Psoas muscle (tissue), 8 donors: ENCODE data around the gene BRIP1. TPM values are rescaled to one million over a fixed set of nuclear protein-coding genes. Genes with fewer than 3 reads are reported as not detected.

ENCODE experiments used
- ATAC-seq, 4 donors: fragments of 200-7000 bp; cut with Tn5 transposase; one replicate each; pipeline ENCODE4 v1.9.1; 2020; ENCODE audit warnings: moderate library complexity in 3 of 4, mild to moderate bottlenecking in 2 of 4
- DNase-seq, 2 donors: peaks; one replicate each; pipeline ENCODE4 v3.0.0-alpha.2; 2020
- H3K27ac ChIP-seq: fragments of 200-600 bp; one replicate; pipeline ENCODE4 v1.8.0; 2022
- H3K27me3 ChIP-seq, 3 donors: fragments of 200-600 bp in 1 of 3; one replicate each; pipeline versions ENCODE4 v1.6.1 to v1.8.0; 2013 to 2022; ENCODE audit warnings: low read length in 2 of 3, mild to moderate bottlenecking in 2 of 3, moderate library complexity in 1 of 3; ENCODE audit not compliant: insufficient read depth in 3 of 3
- H3K36me3 ChIP-seq, 2 donors: fragments of 200-600 bp in 1 of 2; one replicate each; pipeline versions ENCODE4 v1.6.1 to v1.8.0; 2013 to 2022; ENCODE audit warnings: low read depth in 1 of 2, mild to moderate bottlenecking in 1 of 2, moderate library complexity in 1 of 2; ENCODE audit not compliant: insufficient read depth in 1 of 2
- H3K4me1 ChIP-seq: fragments of 200-600 bp; one replicate; pipeline ENCODE4 v1.8.0; 2022
- H3K4me3 ChIP-seq: fragments of 200-600 bp; one replicate; pipeline ENCODE4 v1.8.0; 2022; ENCODE audit warnings: mild to moderate bottlenecking
- H3K9me3 ChIP-seq: fragments of 200-600 bp; one replicate; pipeline ENCODE4 v1.8.0; 2022
- WGBS, 3 donors: extraction: QIAGEN DNeasy Blood & Tissue Kit; methylation state at CpG; one replicate each; pipeline versions ENCODE4 v1.1.6 to v1.1.7; 2013; 5-methylcytosine and 5-hydroxymethylcytosine counted together
- intact Hi-C, 2 donors: fragments of 100-400 bp; cut with DNase I; formaldehyde crosslinking; loops; one replicate each; pipeline versions ENCODE4 v1.11.0 to v1.14.2; 2022
- polyA plus RNA-seq, 3 donors: library from polyadenylated mRNA; stranded (reverse); fragments of 200-250 nt; gene quantifications; one replicate each; pipeline ENCODE4 v1.2.3, GENCODE V29; 2013
- total RNA-seq, 4 donors: library from RNA; stranded (reverse); fragmentation: NEBNext Ultra II Directional in 2 of 4; extraction: Animal tissue kit (Norgen Biotek cat#: 25700) in 2 of 4; gene quantifications; one replicate each; pipeline versions ENCODE4 v1.2.1 to v1.2.4, GENCODE V29; 2021 to 2023
- TF ChIP-seq, protein P1 (sequence below): fragments of 200-600 bp; IDR thresholded peaks from one replicate; pipeline ENCODE4 v1.8.0; 2022; ENCODE audit warnings: antibody characterized with exemption
- donor health status: healthy with polysubstance abuse.
- donor health status: DM: no; HTN: no; CAD: no; lungs with moderate emphysema.
- donor health status: Bipolar disorder and iron deficiency.
- donor health status: healthy.
- donor health status: DM: yes; HTN: yes; CAD: no.
- donor health status: DM: no; HTN: no; CAD: no.
- donor health status: DM: no; HTN: no; CAD: no.
- donor health status: DM: yes; HTN: yes; CAD: no.

Gene BRIP1
- total and polyA plus RNA-seq, 7 donors: 0.03 to 0.40 (median 0.19) TPM; not detected in 1

DNA sequence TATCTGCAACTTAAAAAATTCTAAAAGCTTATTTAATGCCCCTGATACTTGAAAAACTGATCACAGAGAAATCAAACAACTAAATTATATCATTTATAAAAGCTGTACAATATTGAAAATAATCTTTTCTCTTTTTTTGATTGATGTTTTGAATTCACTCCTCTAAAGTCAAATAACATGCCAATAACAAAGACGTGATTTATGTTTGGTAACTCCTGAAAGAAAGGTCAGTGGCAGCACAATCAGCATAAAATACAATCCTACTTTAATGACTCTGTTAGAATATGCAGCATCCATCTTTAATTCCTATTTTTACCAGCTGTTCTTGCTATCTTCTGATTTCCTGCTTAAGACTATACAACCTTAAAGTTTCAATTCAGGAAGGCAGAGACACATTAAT is 221.6 kb downstream of the BRIP1 start:
- Histone ChIP-seq H3K27ac (no peak overlapping the region), H3K4me1 (no peaks in the 10 kb centered on the region), H3K4me3 (no peak overlapping the region), H3K9me3 (no peaks in the 10 kb centered on the region), H3K36me3 (no peaks in the 10 kb centered on the region), H3K27me3 (no peaks in the 10 kb centered on the region)
- TF ChIP-seq, protein P1, sequence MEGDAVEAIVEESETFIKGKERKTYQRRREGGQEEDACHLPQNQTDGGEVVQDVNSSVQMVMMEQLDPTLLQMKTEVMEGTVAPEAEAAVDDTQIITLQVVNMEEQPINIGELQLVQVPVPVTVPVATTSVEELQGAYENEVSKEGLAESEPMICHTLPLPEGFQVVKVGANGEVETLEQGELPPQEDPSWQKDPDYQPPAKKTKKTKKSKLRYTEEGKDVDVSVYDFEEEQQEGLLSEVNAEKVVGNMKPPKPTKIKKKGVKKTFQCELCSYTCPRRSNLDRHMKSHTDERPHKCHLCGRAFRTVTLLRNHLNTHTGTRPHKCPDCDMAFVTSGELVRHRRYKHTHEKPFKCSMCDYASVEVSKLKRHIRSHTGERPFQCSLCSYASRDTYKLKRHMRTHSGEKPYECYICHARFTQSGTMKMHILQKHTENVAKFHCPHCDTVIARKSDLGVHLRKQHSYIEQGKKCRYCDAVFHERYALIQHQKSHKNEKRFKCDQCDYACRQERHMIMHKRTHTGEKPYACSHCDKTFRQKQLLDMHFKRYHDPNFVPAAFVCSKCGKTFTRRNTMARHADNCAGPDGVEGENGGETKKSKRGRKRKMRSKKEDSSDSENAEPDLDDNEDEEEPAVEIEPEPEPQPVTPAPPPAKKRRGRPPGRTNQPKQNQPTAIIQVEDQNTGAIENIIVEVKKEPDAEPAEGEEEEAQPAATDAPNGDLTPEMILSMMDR: no peak
- DNase-seq: no peak
- ATAC-seq: no peak
- WGBS, 3 donors: 76 to 82% (median 77%) methylated on average over 1 of the region's 1 CpG
- intact Hi-C loops: no loop called here

DNA sequence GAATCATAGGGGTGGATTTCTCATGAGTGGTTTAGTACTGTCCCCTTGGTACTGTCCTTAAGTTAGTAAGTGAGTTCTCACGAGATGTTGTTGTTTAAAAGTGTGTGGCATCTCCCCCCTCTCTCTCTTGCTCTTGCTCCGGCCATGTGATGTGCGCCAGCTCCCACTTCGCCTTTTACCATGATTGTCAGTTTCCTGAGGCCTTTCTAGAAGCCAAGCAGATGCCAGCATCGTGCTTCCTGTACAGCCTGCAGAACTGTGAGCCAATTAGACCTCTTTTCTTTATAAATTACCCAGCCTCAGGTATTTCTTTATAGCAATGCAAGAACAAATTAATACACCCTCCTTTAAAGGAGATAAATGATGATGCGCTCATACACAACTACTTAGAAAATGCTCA is 222.2 kb downstream of the BRIP1 start:
- no peak for ATAC-seq
- whole genome bisulfite sequencing, 3 donors: 85 to 92% (median 89%) methylated on average over 6 of the region's 6 CpGs
- Histone ChIP-seq H3K4me3 (no peak overlapping the region), H3K27me3 (no peaks in the 10 kb centered on the region), H3K36me3 (no peaks in the 10 kb centered on the region), H3K27ac (no peak overlapping the region), H3K9me3 (no peaks in the 10 kb centered on the region), H3K4me1 (no peaks in the 10 kb centered on the region)
- intact Hi-C loops: no loop called here
- DNase-seq: no peak
- TF ChIP-seq, protein P1: no peak

DNA sequence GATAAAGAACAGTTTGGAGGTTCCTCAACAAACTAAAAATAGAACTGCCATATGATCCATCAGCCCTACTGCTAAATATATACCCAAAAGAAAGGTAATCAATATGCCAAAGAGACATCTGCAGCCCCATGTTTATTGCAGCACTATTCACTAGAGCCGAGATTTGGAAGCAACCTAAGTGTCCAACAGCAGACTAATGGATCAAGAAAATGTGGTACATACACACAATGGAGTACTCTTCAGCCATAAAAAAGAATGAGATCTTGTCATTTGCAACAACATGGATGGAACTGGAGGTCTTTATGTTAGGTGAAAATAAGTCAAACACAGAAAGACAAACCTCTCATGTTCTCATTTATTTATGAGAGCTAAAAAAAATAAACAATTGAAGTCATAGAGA is 223.5 kb downstream of the BRIP1 start:
- intact Hi-C loops: loop anchor here in 1 of 2 donors (10.0 kb wide), 1 partner anchor 195 kb away; no protein-coding TSS in a partner anchor
- WGBS, 3 donors: 85 to 90% (median 86%) methylated on average over 1 of the region's 1 CpG
- DNase-seq (no peak), ATAC-seq (no peak)
- Histone ChIP-seq H3K4me3 (no peak overlapping the region), H3K36me3 (no peaks in the 10 kb centered on the region), H3K9me3 (peaks cover 4% of the 10 kb centered on the region), H3K4me1 (no peaks in the 10 kb centered on the region), H3K27ac (no peak overlapping the region), H3K27me3 (no peaks in the 10 kb centered on the region)
- TF ChIP-seq, protein P1: no peak

DNA sequence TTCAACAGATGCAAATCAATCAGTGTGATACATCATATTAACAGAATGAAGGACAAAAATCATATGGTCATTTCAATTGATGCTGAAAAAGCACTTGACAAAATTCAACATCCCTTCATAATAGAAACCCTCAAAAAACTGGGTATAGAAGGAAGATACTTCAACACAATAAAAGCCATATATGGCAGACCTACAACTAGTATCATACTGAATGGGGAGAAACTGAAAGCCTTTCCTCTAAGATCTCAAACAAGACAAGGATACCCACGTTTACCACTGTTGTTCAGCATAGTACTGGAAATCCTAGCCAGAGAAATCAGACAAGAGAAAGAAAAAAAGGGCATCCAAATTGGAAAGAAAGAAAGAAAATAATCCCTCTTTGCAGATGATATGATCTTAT is 225.2 kb downstream of the BRIP1 start:
- H3K27me3 ChIP-seq: no peaks in the 10 kb centered on the region
- WGBS, 3 donors: 37 to 54% (median 40%) methylated on average over 1 of the region's 1 CpG
- peaks cover 4% of the 10 kb centered on the region for H3K9me3 ChIP-seq
- ATAC-seq (no peak), DNase-seq (no peak)
- TF ChIP-seq, protein P1: no peak
- H3K36me3 ChIP-seq: no peaks in the 10 kb centered on the region
- H3K4me3 ChIP-seq: no peak overlapping the region
- H3K4me1 ChIP-seq: no peaks in the 10 kb centered on the region
- intact Hi-C loops: loop anchor here in 1 of 2 donors (10.0 kb wide), 1 partner anchor 197 kb away; no protein-coding TSS in a partner anchor
- no peak overlapping the region for H3K27ac ChIP-seq

DNA sequence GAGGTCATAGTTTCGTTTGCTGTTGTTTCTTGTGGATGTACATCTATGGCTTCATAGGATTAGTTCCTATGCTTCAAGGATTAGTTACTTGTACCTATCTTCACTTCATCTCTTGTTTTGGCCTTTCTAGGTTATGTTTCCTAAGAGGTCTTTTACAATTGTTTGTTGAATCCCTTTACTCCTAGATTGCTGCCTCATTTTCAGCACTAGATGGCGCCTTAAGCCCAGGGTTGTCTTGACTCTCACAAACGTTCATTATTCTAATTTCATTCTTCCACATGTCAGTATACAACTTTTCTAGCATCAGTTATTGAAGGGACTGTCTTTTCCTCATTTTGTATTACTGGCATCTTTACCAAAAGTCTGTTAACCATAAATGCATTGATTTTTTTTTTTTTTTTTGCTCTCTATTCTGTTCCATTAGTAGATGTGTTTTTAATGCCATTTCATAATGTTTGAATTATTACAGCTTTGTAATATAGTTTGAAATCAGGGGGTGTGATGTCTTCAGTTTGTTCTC is 227.4 kb downstream of the BRIP1 start:
- Histone ChIP-seq H3K4me3 (no peak overlapping the region), H3K4me1 (no peaks in the 10 kb centered on the region), H3K9me3 (peaks cover 4% of the 10 kb centered on the region), H3K36me3 (no peaks in the 10 kb centered on the region), H3K27ac (no peak overlapping the region), H3K27me3 (no peaks in the 10 kb centered on the region)
- TF ChIP-seq, protein P1: peak; percentile 26
- DNase-seq (no peak), ATAC-seq (no peak)
- intact Hi-C loops: loop anchor here in 1 of 2 donors (10.0 kb wide), 1 partner anchor 199 kb away; no protein-coding TSS in a partner anchor
- 10 to 13% (median 13%) methylated on average over 3 of the region's 3 CpGs for WGBS, 3 donors
